H1 (cell line): Measurements from ENCODE around the gene NME7. TPM values are rescaled to one million over a fixed set of nuclear protein-coding genes. Genes with fewer than 3 reads are reported as not detected.

Experiments
- CTCF ChIA-PET: fragments of 300-600 bp; sonication (Branson Sonifier 250); formaldehyde crosslinking; loops from one replicate; lab custom pipeline; 2021; ENCODE audit not compliant: partially characterized antibody; lab: Charles Lee
- POLR2A ChIA-PET: fragments of 300-600 bp; sonication (Branson Sonifier 250); formaldehyde crosslinking; loops from one replicate; lab custom pipeline; 2021; ENCODE audit warnings: inconsistent platforms; ENCODE audit not compliant: partially characterized antibody; lab: Charles Lee
- DNase-seq, 2 experiments: peaks; one replicate each; pipeline versions ENCODE4 v3.0.0 to v3.0.0-alpha.2; 2010 to 2022; ENCODE audit warnings: low spot score in 2 of 2, low read depth in 1 of 2, mixed read lengths in 1 of 2
- FAIRE-seq: peaks from 2 replicates; lab custom pipeline; 2011; peaks lifted over from hg19 to GRCh38; lab: Jason Lieb, UNC
- H2AFZ ChIP-seq: 2 replicates; pipeline ENCODE4 v1.8.1; 2012; ENCODE audit warnings: low read length, inconsistent platforms
- H2AK5ac ChIP-seq: 2 replicates; pipeline ENCODE4 v1.6.1; 2013; ENCODE audit warnings: low read depth, low read length
- H2BK120ac ChIP-seq: replicated peaks from 2 replicates; pipeline ENCODE3; 2013; ENCODE audit warnings: low read depth, low read length, inconsistent platforms
- H2BK12ac ChIP-seq: 2 replicates; pipeline ENCODE4 v1.6.1; 2013; ENCODE audit warnings: low read depth, low read length
- H2BK15ac ChIP-seq: 2 replicates; pipeline ENCODE4 v1.6.1; 2013; ENCODE audit warnings: low read length
- H2BK20ac ChIP-seq: 2 replicates; pipeline ENCODE4 v1.6.1; 2013; ENCODE audit warnings: low read length
- H2BK5ac ChIP-seq: 2 replicates; pipeline ENCODE4 v1.6.1; 2013; ENCODE audit warnings: low read depth, low read length
- H3K14ac ChIP-seq: 2 replicates; pipeline ENCODE4 v1.6.1; 2013; ENCODE audit warnings: inconsistent platforms; ENCODE audit not compliant: insufficient read length
- H3K18ac ChIP-seq: 2 replicates; pipeline ENCODE4 v1.6.1; 2013; ENCODE audit warnings: low read length; ENCODE audit errors: extremely low read depth
- H3K23ac ChIP-seq: 2 replicates; pipeline ENCODE4 v1.6.1; 2013; ENCODE audit warnings: inconsistent platforms; ENCODE audit not compliant: insufficient read length
- H3K23me2 ChIP-seq: 2 replicates; pipeline ENCODE4 v1.6.1; 2013; ENCODE audit warnings: low read depth, low read length
- H3K27ac ChIP-seq: 2 replicates; pipeline ENCODE4 v1.6.1; 2011; ENCODE audit warnings: low read depth, low read length, inconsistent platforms
- H3K27me3 ChIP-seq, 4 experiments: replicated peaks in 1 of 4; 1 replicate in 1 of 4; 2 replicates in 3 of 4; pipeline versions ENCODE4 v1.6.1 to v1.8.1; 2011 to 2013; ENCODE audit warnings: low read length in 3 of 4, mild to moderate bottlenecking in 3 of 4, inconsistent platforms in 2 of 4, mixed read lengths in 2 of 4, moderate library complexity in 1 of 4; ENCODE audit not compliant: control insufficient read depth in 3 of 4, insufficient read depth in 3 of 4; ENCODE audit errors: extremely low read depth in 1 of 4
- H3K36me3 ChIP-seq, 4 experiments: 2 replicates each; pipeline versions ENCODE4 v1.6.1 to v1.8.1; 2011 to 2013; ENCODE audit warnings: mild to moderate bottlenecking in 4 of 4, low read length in 3 of 4, moderate library complexity in 2 of 4, control low read depth in 1 of 4, inconsistent platforms in 1 of 4; ENCODE audit not compliant: insufficient read depth in 4 of 4, control insufficient read depth in 2 of 4
- H3K4ac ChIP-seq: replicated peaks from 2 replicates; pipeline ENCODE3; 2013; ENCODE audit warnings: low read length, low read depth, mixed read lengths, inconsistent platforms; ENCODE audit not compliant: insufficient read length
- H3K4me1 ChIP-seq, 4 experiments: replicated peaks in 1 of 4; 1 replicate in 1 of 4; 2 replicates in 3 of 4; pipeline versions ENCODE4 v1.6.1 to v1.8.1; 2011 to 2013; ENCODE audit warnings: low read length in 3 of 4, inconsistent platforms in 2 of 4, mixed read lengths in 1 of 4; ENCODE audit not compliant: insufficient read depth in 4 of 4, control insufficient read depth in 3 of 4
- H3K4me2 ChIP-seq, 2 experiments: 2 replicates each; pipeline versions ENCODE4 v1.6.1 to v1.8.1; 2011 to 2013; ENCODE audit warnings: low read depth in 2 of 2, low read length in 2 of 2, control low read depth in 1 of 2, inconsistent platforms in 1 of 2, mild to moderate bottlenecking in 1 of 2; ENCODE audit not compliant: insufficient read depth in 1 of 2
- H3K4me3 ChIP-seq, 4 experiments: fragments of 200-600, 300-600 bp in 1 of 4; sonication (generic), shearing (Covaris generic), sonication (Bioruptor Twin) in 1 of 4; 2 replicates each; pipeline versions ENCODE4 v1.5.1 to v1.8.1; 2011 to 2016; ENCODE audit warnings: low read length in 4 of 4, low read depth in 3 of 4, control low read depth in 2 of 4, inconsistent platforms in 2 of 4, mild to moderate bottlenecking in 2 of 4, mixed read lengths in 1 of 4, moderate library complexity in 1 of 4; ENCODE audit not compliant: insufficient read depth in 2 of 4; ENCODE audit errors: extremely low read depth in 1 of 4
- H3K56ac ChIP-seq: replicated peaks from 2 replicates; pipeline ENCODE3; 2013; ENCODE audit warnings: low read depth, mild to moderate bottlenecking, mixed read lengths, low read length, inconsistent platforms; ENCODE audit not compliant: insufficient read length
- H3K79me1 ChIP-seq: 2 replicates; pipeline ENCODE4 v1.6.1; 2013; ENCODE audit warnings: low read depth, low read length, control low read depth
- H3K79me2 ChIP-seq, 2 experiments: 2 replicates each; pipeline versions ENCODE4 v1.6.1 to v1.8.1; 2012 to 2013; ENCODE audit warnings: low read length in 2 of 2, mild to moderate bottlenecking in 2 of 2, inconsistent platforms in 1 of 2; ENCODE audit not compliant: insufficient read depth in 2 of 2, control insufficient read depth in 1 of 2
- H3K9ac ChIP-seq, 4 experiments: replicated peaks in 1 of 4; 1 replicate in 1 of 4; 2 replicates in 3 of 4; pipeline versions ENCODE4 v1.6.1 to v1.8.1; 2011 to 2013; ENCODE audit warnings: low read depth in 3 of 4, low read length in 3 of 4, control low read depth in 2 of 4, mild to moderate bottlenecking in 2 of 4, moderate library complexity in 2 of 4, inconsistent platforms in 1 of 4; ENCODE audit errors: extremely low read depth in 1 of 4
- H3K9me3 ChIP-seq, 2 experiments: 2 replicates each; pipeline versions ENCODE4 v1.6.1 to v1.8.1; 2012 to 2013; ENCODE audit warnings: mild to moderate bottlenecking in 2 of 2, moderate library complexity in 2 of 2, control low read depth in 1 of 2, inconsistent platforms in 1 of 2, low read depth in 1 of 2, low read length in 1 of 2, mixed read lengths in 1 of 2; ENCODE audit not compliant: insufficient read depth in 2 of 2
- H4K20me1 ChIP-seq, 2 experiments: replicated peaks in 1 of 2; 2 replicates each; pipeline versions ENCODE3 to v1.8.1; 2011 to 2013; ENCODE audit warnings: inconsistent platforms in 2 of 2, low read length in 2 of 2, mild to moderate bottlenecking in 1 of 2; ENCODE audit not compliant: insufficient read depth in 2 of 2, control insufficient read depth in 1 of 2
- H4K5ac ChIP-seq: 2 replicates; pipeline ENCODE4 v1.6.1; 2013; ENCODE audit warnings: low read length, low read depth, mixed read lengths, inconsistent platforms; ENCODE audit not compliant: insufficient read length
- H4K8ac ChIP-seq: 2 replicates; pipeline ENCODE4 v1.8.0; 2013; ENCODE audit warnings: mild to moderate bottlenecking, moderate library complexity, low read length, inconsistent platforms; ENCODE audit not compliant: insufficient read depth; ENCODE audit errors: extremely low read depth
- H4K91ac ChIP-seq: replicated peaks from 2 replicates; pipeline ENCODE3; 2013; ENCODE audit warnings: low read length, mixed read lengths, inconsistent platforms; ENCODE audit not compliant: insufficient read length
- CHD2 ChIP-seq: IDR thresholded peaks from 2 replicates; pipeline ENCODE4 v1.6.1; 2012; ENCODE audit warnings: low read length, improper control_type of control experiment
- E2F6 ChIP-seq: IDR thresholded peaks from 2 replicates; pipeline ENCODE4 v1.6.1; 2012; ENCODE audit warnings: inconsistent platforms
- HDAC6 ChIP-seq: IDR thresholded peaks from one replicate; pipeline ENCODE4 v1.7.1; 2012; ENCODE audit warnings: low read depth, mild to moderate bottlenecking, inconsistent platforms, low read length, moderate library complexity
- PHF8 ChIP-seq: fragments of 200-600 bp; sonication (generic); conservative IDR thresholded peaks from 2 replicates; pipeline ENCODE4 v1.7.1; 2012; ENCODE audit warnings: low read depth, mild to moderate bottlenecking, inconsistent platforms, low read length, moderate library complexity
- POLR2AphosphoS5 ChIP-seq: IDR thresholded peaks from 2 replicates; pipeline ENCODE4 v1.6.1; 2011; ENCODE audit warnings: low read depth, low read length
- RFX5 ChIP-seq: IDR thresholded peaks from 2 replicates; pipeline ENCODE4 v1.6.1; 2011; ENCODE audit warnings: low read depth, low read length, improper control_type of control experiment, borderline replicate concordance
- WGBS, 2 experiments: shearing (Covaris generic) in 1 of 2; methylation state at CpG; one replicate each; pipeline versions ENCODE4 v1.1.6 to v1.1.7; 2013 to 2015; ENCODE audit warnings: low lambda C conversion rate in 2 of 2, mixed read lengths in 2 of 2, inconsistent platforms in 1 of 2, low coverage in 1 of 2, missing lambda C conversion rate in 1 of 2; ENCODE audit not compliant: insufficient replicate concordance in 2 of 2, insufficient coverage in 1 of 2, insufficient read length in 1 of 2; ENCODE audit errors: extremely low coverage in 1 of 2, missing lambda C conversion rate in 1 of 2; 5-methylcytosine and 5-hydroxymethylcytosine counted together
- polyA plus RNA-seq, 7 experiments: library from polyadenylated mRNA; depleted of rRNA in 3 of 7; stranded (reverse) in 5 of 7; unstranded in 2 of 7; fragments of >200 nt in 5 of 7; fragments of 200-250 nt in 2 of 7; gene quantifications; 1 replicate in 5 of 7; 2 replicates in 1 of 7; 4 replicates in 1 of 7; pipeline versions ENCODE4 v1.2.1 to v1.2.3, GENCODE V29; 2011 to 2013; ENCODE audit warnings: missing spikeins in 2 of 7, mixed read lengths in 2 of 7
- total RNA-seq: library from RNA; stranded (reverse); fragmentation: NEBNext Ultra II Directional; extraction: Animal tissue kit (Norgen Biotek cat#: 25700); gene quantifications from 2 replicates; pipeline ENCODE4 v1.2.1, GENCODE V29; 2021

Gene NME7
- total and polyA plus RNA-seq, 2 of the 8 experiments (the other 6 are each of a cell fraction or from before 2014, with no cell fraction given): 11.6 to 28.5 TPM

DNA sequence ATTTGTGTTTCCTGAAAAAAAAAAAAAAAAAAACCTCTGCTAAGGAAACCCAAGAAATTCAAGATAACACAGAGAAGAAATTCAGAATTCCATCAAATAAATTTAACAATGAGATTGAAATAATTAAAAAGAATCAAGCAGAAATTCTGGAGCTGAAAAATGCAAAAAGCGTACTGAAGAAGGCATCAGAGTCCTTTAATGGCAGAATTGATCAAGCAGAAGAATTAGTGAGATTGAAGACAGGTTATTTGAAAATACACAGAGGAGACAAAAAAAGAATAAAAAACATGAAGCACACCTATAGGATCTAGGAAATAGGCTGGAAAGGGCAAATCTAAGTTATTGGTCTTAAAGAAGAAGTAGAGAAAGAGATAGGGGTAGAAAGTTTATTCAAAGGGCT lies 38.2 kb downstream of the NME7 start:
- Histone ChIP-seq H3K14ac (no peak overlapping the region), H3K27me3 (peaks cover 0 to 1% (median 0%) of the 10 kb centered on the region in 4 experiments; a peak in 1 of 7 replicates), H3K79me1 (no peaks in the 10 kb centered on the region), H2BK20ac (no peak overlapping the region), H2BK5ac (no peak overlapping the region), H2BK15ac (no peak overlapping the region), H2AFZ (no peak overlapping the region), H3K56ac (no peak overlapping the region), H4K20me1 (no peaks in the 10 kb centered on the region), H3K9me3 (no peaks in the 10 kb centered on the region), H3K4me1 (0 out of 7 replicates have a peak, but pooled peaks cover 0 to 2% (median under 1%) of the 10 kb centered on the region in 4 experiments), H4K8ac (no peak overlapping the region), H3K9ac (no peak overlapping the region), H3K27ac (no peak overlapping the region), H4K5ac (no peak overlapping the region), H2BK120ac (no peak overlapping the region), H2BK12ac (no peak overlapping the region), H2AK5ac (no peak overlapping the region), H3K36me3 (no peaks in the 10 kb centered on the region), H3K4me2 (no peak overlapping the region), H3K4ac (no peak overlapping the region), H3K23ac (no peak overlapping the region), H3K79me2 (peaks cover 0 to 6% of the 10 kb centered on the region in 2 experiments; a peak in 2 of 4 replicates), H4K91ac (no peak overlapping the region), H3K23me2 (no peaks in the 10 kb centered on the region), H3K18ac (no peak overlapping the region), H3K4me3 (no peak overlapping the region)
- POLR2A ChIA-PET: no interaction called here
- DNase-seq (no peak), FAIRE-seq (no peak)
- CTCF ChIA-PET: no interaction called here
- TF ChIP-seq CHD2 (no peak), E2F6 (no peak), POLR2AphosphoS5 (no peak), RFX5 (no peak), HDAC6 (no peak), PHF8 (no peak)
- 96% methylated on average over 1 of the region's 1 CpG; no CpG with 5 or more reads in 1 of the 2 experiments for WGBS, 2 experiments
